Pancreas (tissue), 10 donors: Measurements from ENCODE around the gene PEX6. TPM values are rescaled to one million over a fixed set of nuclear protein-coding genes. Genes with fewer than 3 reads are reported as not detected.

Source experiments
- ATAC-seq, 4 donors: fragments of 200-7000 bp; cut with Tn5 transposase; one replicate each; pipeline versions ENCODE4 v1.8.0 to v1.9.1; 2020; ENCODE audit warnings: mild to moderate bottlenecking in 4 of 4, moderate library complexity in 4 of 4
- DNase-seq, 6 donors: peaks; one replicate each; pipeline ENCODE4 v3.0.0-alpha.2; 2020
- FAIRE-seq: peaks from 2 replicates; lab custom pipeline; 2012; peaks lifted over from hg19 to GRCh38; lab: Jason Lieb, UNC
- H3K27ac ChIP-seq, 4 donors: fragments of 200-600 bp; sonication (generic); 1 replicate in 3 of 4; 2 replicates in 1 of 4; pipeline versions ENCODE4 v1.5.0 to v1.8.0; 2020
- H3K27me3 ChIP-seq, 4 donors: fragments of 200-600 bp; one replicate each; pipeline ENCODE4 v1.8.0; 2021
- H3K36me3 ChIP-seq, 3 donors: fragments of 200-600 bp; sonication (generic) in 1 of 3; one replicate each; pipeline versions ENCODE4 v1.5.0 to v1.8.0; 2020 to 2021
- H3K4me1 ChIP-seq, 3 donors: fragments of 200-600 bp; one replicate each; pipeline ENCODE4 v1.8.0; 2021
- H3K4me3 ChIP-seq, 4 donors: fragments of 200-600 bp; sonication (generic) in 2 of 4; one replicate each; pipeline versions ENCODE4 v1.5.0 to v1.8.0; 2020 to 2021
- H3K9me3 ChIP-seq, 4 donors: fragments of 200-600 bp; one replicate each; pipeline ENCODE4 v1.8.0; 2021
- CTCF ChIP-seq, 4 donors: fragments of 200-600 bp; sonication (generic) in 3 of 4; IDR thresholded peaks; one replicate each; pipeline versions ENCODE4 v1.5.0 to v1.8.0; 2021; ENCODE audit warnings: antibody characterized with exemption in 4 of 4
- WGBS, 2 donors: extraction: QIAGEN DNeasy Blood & Tissue Kit; methylation state at CpG; one replicate each; pipeline ENCODE4 v1.1.7; 2013; 5-methylcytosine and 5-hydroxymethylcytosine counted together
- intact Hi-C, 3 donors: fragments of 100-400 bp; cut with DNase I; formaldehyde crosslinking; loops; one replicate each; pipeline versions ENCODE4 v1.11.1 to v1.14.2; 2022
- polyA plus RNA-seq, 2 donors: library from polyadenylated mRNA; stranded (reverse); fragments of 200-250 nt; gene quantifications; one replicate each; pipeline ENCODE4 v1.2.3, GENCODE V29; 2013
- total RNA-seq, 6 donors: library from RNA; stranded (reverse); fragmentation: NEBNext Ultra II Directional in 4 of 6; extraction: Animal tissue kit (Norgen Biotek cat#: 25700) in 4 of 6; gene quantifications; one replicate each; pipeline versions ENCODE4 v1.2.1 to v1.2.4, GENCODE V29; 2021 to 2023
- donor health status: healthy with polysubstance abuse.
- donor health status: DM: no; HTN: no; CAD: no; lungs with moderate emphysema.
- donor health status: DM: no; HTN: no; CAD: no.
- donor health status: control.
- donor health status: control.
- donor health status: Bipolar disorder and iron deficiency.
- donor health status: DM: yes; HTN: yes; CAD: no.
- donor health status: DM: no; HTN: no; CAD: no.
- donor health status: DM: no; HTN: no; CAD: no.
- donor health status: DM: yes; HTN: yes; CAD: no.

PEX6 gene
- total and polyA plus RNA-seq, 8 donors = 11.4 to 24.3 (median 17.6) TPM

GRCh38 chr6:42993445-42993844 is 14.5 kb upstream of the PEX6 start:
- Histone ChIP-seq H3K27ac (no peak overlapping the region), H3K36me3 (no peaks in the 10 kb centered on the region), H3K9me3 (no peaks in the 10 kb centered on the region), H3K27me3 (no peaks in the 10 kb centered on the region), H3K4me3 (no peak overlapping the region), H3K4me1 (no peaks in the 10 kb centered on the region)
- intact Hi-C loops = no loop called here
- TF ChIP-seq CTCF (IDR thresholded peaks at IDR 0.05) = no peak
- WGBS, 2 donors = 89 to 100% methylated on average over 2 of the region's 2 CpGs
- DNase-seq = no peak
- no peak for FAIRE-seq
- no peak for ATAC-seq

GRCh38 chr6:42989923-42990322 is 10.9 kb upstream of the PEX6 start:
- Histone ChIP-seq H3K27me3 (no peaks in the 10 kb centered on the region), H3K9me3 (no peaks in the 10 kb centered on the region), H3K27ac (no peak overlapping the region), H3K36me3 (no peaks in the 10 kb centered on the region), H3K4me1 (peaks cover 0 to 7% (median 0%) of the 10 kb centered on the region in 3 donors), H3K4me3 (no peak overlapping the region)
- intact Hi-C loops = no loop called here
- FAIRE-seq (no peak), DNase-seq (no peak), ATAC-seq (no peak)
- no peak for TF ChIP-seq CTCF (IDR thresholded peaks at IDR 0.05)
- 87 to 96% methylated on average over 5 of the region's 5 CpGs for WGBS, 2 donors

- no peak for TF ChIP-seq CTCF (IDR thresholded peaks at IDR 0.05)
- no peak for FAIRE-seq
- ATAC-seq = no peak
- Histone ChIP-seq H3K36me3 (no peaks in the 10 kb centered on the region), H3K4me1 (peaks cover 0 to 7% (median 0%) of the 10 kb centered on the region in 3 donors), H3K9me3 (no peaks in the 10 kb centered on the region), H3K27me3 (no peaks in the 10 kb centered on the region), H3K4me3 (no peak overlapping the region), H3K27ac (no peak overlapping the region)
- DNase-seq = no peak
- intact Hi-C loops = no loop called here
- 19 to 25% methylated on average over 1 of the region's 1 CpG for whole genome bisulfite sequencing, 2 donors
Measured at GRCh38 chr6:42988486-42989020, 9.6 kb upstream of the PEX6 start.

- intact Hi-C loops = no loop called here
- Histone ChIP-seq H3K4me3 (no peak overlapping the region), H3K27ac (no peak overlapping the region), H3K4me1 (peaks cover 0 to 7% (median 0%) of the 10 kb centered on the region in 3 donors), H3K36me3 (no peaks in the 10 kb centered on the region), H3K27me3 (no peaks in the 10 kb centered on the region), H3K9me3 (no peaks in the 10 kb centered on the region)
- DNase-seq = no peak
- ATAC-seq = no peak
- no peak for TF ChIP-seq CTCF (IDR thresholded peaks at IDR 0.05)
- no peak for FAIRE-seq
- WGBS, 2 donors = 56 to 69% methylated on average over 5 of the region's 5 CpGs
Measured at GRCh38 chr6:42987533-42988451, 8.8 kb upstream of the PEX6 start.
